Measurements from ENCODE around the gene GOLPH3.
"Not testable (repeated sequence)": the region's sequence is repeated elsewhere in the genome, so short reads cannot be mapped to it uniquely, and the experiment has no call there.

Gene GOLPH3

DNA sequence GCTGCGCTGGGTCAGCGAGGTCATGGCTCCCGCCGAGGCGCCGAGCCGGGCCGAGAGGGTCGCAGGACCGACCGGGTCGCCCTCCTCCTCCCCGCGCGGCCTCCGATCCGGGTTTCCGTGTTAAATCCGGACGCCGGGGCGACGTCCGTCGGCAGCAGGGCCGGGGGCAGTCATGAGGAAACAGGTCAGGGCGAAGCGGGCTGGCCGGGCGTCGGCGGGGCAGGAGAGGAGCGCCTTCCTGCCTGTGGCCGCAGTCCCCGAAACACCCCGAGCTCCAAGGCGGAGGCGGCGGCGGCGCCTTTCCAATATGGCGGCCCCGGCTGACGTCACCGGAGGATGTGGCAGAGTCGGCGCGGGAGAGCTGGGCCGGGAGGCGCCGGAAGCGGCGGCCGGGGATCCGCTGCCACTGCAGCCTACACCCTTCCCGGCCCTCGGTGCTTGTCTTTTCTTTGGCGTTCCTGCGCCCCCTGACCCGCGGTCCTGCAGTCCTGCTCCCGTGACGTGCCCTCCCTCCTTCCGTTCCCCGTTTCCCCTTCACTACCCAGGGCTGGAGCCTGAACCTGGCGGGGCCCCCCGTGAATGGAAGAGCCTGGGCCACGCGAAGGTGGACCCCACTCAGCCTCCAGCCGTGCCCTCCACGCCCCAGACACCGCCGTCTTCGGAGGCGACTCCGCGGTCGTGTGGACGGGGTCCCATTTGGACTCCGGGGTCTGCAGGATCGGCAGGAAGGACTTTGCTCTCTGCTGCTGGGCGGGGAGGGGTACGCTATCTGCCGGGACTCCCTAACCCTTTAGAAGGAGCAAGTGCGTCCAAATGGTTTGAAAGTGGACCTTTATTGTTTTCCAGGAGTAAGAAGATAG is at the start of gene GOLPH3:
TSS of gene GOLPH3 (minus strand) at position 309 of the 860 bp plus-strand sequence. CDS start at position 24, 285 bp downstream.
- peak; percentile 86 to 90 (median 88) for DNase-seq (ENCODE audit: low read depth in 2 of 3, low spot score in 2 of 3)

DNA sequence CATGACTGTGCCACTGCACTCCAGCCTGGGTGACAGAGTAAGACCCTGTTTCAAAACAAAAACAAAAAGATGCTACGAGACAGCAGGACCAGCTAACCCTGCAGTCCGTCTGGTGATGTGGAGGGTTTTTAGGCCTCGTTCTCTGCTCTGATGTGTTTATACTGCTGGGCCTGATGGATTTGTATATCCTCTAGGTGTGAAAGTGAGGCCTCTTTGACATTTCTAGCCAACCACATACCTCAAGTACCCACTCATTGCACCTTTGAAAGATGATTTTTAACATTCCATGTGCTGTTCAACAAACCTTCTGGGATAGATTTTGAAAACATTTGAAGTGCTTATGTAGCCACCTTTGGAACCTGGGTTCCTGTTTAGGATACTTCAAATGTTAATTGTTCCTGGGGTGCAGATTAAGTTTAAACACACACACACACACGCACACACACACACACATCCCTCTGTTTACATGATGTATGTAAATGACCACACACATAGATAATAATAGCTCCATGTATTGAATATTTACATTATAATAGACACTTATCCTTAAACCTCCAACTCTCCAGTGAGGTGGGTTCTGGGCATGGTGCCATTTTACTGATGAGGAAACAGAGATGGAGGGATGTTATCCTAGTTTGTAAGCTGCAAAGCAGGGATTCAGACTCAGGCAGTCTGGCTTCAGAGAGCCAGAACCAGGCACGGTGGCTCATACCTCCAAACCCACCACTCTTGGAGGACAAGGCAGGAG is 48.8 kb upstream of the GOLPH3 start:
- no peak for DNase-seq (ENCODE audit: low read depth in 2 of 3, low spot score in 2 of 3)

DNA sequence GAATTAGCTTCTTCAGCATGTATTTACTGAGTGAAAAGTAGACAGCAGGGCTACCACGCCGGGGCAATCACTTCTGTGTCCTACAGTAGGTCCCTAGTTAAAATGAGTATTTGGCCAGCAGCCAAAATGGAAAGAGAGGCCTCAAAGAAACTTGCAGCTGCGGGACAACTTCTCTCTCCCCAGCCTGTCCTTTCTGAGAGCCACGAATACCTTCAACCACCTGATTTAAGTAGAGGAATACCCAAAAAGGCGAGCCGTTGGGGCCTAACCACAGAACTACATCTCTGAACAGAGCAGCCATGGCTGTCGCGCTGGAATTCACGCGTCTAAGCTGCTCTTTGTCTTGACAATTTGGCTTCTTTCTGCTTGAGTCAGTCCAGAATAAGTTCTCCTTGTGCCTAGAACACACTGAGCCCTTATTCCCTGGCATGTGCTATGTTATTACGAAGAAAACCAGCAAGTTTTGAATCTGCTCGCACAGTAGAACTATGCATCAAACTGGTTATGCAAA is 43.8 kb upstream of the GOLPH3 start:
- DNase-seq (ENCODE audit: low read depth in 2 of 3, low spot score in 2 of 3) = no peak

DNA sequence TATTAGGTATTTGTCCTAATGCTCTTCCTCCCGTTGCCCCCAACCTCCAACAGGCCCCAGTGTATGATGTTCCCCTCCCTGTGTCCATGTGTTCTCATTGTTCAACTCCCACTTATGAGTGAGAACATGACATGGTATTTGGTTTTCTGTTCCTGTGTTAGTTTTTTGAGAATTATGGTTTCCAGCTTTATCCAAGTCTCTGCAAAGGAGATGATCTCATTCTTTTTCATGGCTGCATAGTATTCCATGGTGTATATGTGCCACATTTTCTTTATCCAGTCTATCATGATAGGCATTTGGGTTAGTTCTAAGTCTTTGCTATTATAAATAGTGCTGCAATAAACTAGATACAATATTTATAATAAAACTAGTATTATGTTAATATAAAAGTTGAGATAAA is 40.2 kb upstream of the GOLPH3 start:
- not testable (repeated sequence) for DNase-seq (ENCODE audit: low read depth in 2 of 3, low spot score in 2 of 3)

DNA sequence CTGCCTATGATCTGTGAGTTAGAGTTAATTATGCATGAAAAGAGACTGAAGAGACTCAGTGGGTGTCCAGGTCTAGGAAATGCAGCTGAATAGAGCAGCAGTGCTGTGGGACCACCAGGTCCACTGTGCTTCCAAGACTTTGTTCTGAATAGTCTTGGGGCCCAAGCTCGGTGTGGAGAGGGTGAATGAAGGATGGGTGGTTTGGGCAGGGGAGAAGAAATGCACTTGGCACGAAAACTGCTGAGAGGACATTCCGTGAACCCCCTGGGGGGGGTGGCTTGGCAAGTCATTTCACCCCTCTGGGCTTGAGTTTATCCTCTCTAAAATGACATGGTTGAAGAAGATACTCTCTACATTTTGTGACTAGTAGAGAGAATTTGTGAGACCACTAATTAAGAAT is 36.0 kb upstream of the GOLPH3 start:
- no peak for DNase-seq (ENCODE audit: low read depth in 2 of 3, low spot score in 2 of 3)

DNA sequence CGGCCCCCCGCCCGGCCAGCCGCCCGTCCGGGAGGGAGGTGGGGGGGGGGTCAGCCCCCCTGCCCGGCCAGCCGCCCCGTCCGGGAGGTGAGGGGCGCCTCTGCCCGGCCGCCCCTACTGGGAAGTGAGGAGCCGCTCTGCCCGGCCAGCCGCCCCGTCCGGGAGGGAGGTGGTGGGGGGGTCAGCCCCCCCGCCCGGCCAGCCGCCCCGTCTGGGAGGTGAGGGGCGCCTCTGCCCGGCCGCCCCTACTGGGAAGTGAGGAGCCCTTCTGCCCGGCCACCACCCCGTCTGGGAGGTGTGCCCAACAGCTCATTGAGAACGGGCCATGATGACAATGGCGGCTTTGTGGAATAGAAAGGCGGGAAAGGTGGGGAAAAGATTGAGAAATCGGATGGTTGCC is 34.7 kb upstream of the GOLPH3 start:
- DNase-seq (ENCODE audit: low read depth in 2 of 3, low spot score in 2 of 3) = not testable (repeated sequence)

DNA sequence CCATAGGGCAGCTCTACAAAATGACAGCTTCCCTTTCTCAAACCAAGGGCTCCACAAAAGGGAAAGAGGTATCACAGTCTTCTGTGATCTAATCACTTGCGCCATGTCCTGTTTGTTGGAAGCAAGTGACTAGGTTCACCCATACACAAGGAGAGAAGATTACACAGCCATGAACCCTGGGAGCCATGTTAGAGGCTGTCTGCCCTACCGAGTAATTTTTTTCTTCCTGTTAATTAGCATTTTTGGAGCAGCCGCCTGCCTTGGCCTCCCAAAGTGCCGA is 33.2 kb upstream of the GOLPH3 start:
- no peak for DNase-seq (ENCODE audit: low read depth in 2 of 3, low spot score in 2 of 3)

DNA sequence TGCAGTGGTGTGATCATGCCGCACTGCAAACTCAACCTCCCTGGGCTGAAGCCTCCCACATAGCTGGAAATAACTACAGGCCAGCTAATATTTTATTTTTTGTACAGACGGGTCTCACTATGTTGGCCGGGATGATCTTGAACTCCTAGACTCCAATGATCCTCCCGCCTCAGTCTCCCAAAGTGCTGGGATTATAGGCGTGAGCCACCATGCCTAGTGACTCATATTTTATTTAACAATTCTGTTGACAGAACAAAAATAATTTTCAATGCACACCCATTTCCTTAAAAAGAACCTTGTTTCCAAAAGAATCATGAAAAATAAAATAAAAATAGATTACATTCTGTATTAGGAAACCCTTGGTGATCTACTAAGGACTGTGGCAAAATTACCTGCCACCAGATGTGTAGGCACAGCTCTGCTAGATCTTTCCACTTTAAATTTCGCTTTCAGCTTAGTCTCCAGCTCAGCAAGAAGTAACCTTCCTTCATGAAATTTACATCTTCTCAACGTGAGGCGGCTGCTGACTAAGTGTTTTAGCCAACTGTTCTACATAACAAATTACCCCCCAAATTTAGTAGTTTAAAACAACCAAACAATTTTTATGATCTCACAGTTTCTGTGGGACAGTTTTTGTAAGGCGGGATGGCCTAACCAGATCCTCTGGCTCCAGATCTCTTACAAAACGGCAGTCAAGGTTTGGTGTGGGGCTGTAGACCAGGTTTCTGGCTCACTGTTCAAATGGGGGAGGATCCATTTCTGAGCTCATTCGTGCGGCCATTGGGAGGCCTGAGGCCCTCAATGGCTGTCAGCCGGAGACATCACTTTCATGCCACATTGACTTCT is 32.6 kb upstream of the GOLPH3 start:
- DNase-seq (ENCODE audit: low read depth in 2 of 3, low spot score in 2 of 3) = no peak

DNA sequence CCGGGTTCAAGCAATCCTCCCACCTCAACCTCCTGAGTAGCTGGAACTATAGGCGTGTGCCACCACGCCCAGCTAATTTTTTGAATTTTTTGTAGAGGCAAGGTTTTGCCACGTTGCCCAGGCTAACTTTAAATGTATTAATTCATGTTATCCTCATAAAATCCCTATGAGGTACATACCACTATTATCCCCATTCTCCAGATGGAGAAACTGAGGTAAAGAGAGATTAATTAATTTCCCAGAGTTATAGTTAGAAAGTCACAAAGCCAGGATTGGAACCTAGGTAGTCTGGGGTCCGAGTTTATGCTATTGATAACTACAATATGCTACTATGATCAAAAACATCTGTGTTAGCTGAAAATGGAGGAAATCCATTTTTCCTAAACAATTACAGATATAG is 31.9 kb upstream of the GOLPH3 start:
- DNase-seq (ENCODE audit: low read depth in 2 of 3, low spot score in 2 of 3) = no peak

DNA sequence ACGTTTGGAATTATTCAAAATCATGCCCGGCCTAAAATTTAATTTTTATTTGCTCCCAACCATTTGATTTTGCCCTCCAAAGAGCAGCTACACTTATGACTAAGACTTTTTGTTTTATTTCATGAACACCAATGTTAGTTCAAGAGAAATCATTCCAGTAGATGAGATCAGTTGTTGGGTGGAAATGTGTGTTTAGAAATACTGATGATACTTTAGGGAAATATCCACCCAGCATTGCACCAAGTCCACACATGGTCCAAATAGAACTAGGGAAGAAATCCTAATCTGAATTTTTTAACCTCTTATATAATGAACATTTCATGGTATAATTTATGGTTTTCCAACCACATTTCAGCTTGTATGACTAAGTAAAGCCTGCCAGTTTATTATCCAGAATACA is 28.3 kb upstream of the GOLPH3 start:
- DNase-seq (ENCODE audit: low read depth in 2 of 3, low spot score in 2 of 3) = no peak

DNA sequence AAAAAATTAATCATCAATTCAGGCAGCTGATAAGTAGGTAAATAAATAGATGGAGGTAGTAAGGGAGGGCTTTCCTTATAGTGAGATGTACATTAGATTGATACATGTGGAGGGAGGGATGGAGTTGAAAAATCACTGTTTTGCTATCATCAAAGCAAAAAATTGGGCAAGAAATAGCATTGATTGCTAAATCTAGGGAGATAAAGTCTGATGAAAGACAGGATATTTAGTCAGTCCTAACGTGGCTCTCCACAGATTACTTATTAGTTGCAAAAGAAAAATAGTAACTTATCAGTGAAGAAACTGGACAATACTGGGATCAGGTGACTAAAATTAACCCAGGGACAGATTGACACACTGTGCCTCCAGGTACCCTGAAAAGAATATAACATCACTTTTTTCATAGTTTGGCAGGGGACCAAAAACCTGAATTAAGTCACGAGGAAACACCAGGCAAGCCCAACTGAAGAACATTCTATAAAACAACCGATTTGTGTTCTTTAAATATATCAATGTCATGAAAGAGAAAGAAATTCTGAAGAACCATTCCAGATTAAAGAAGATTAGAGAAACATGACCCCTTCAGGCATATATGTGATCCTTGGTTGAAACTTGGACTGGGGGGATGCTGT is 27.1 kb upstream of the GOLPH3 start:
- no peak for DNase-seq (ENCODE audit: low read depth in 2 of 3, low spot score in 2 of 3)

DNA sequence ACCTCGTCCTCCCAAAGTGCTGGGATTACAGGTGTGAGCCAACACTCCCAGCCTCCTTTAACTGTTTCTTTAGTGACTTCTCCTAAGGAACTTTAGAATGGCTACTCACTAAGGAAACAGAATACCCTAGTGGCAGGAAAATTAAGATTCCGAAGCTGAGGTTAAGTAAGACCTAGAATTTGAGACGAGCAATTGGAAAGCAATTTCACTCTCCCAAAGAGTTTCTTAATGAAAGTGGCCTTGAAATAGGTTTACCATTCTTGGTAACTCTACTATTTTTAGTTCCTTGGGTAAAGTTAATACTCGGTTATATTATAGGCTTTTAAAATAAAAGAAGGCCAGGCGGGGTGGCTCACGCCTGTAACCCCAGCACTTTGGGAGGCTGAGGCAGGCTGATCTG is 22.9 kb upstream of the GOLPH3 start:
- DNase-seq (ENCODE audit: low read depth in 2 of 3, low spot score in 2 of 3) = no peak

DNA sequence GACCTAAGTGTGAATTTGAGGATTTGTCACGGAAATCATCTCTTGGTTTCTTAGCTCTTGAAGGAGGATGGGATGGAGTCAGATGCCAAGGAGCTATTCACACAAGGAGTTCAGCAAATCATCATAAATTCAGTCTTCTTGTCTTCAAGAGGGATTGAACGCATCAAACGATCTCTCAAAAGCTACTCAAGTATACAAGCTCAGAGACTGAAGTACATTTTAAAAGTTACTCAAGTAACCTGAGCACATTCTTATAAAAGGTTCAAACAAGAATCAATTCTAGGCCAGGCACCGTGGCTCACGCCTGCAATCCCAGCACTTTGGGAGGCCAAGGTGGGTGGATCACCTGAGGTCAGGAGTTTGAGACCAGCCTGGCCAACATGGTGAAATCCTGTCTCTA is 21.1 kb upstream of the GOLPH3 start:
- no peak for DNase-seq (ENCODE audit: low read depth in 2 of 3, low spot score in 2 of 3)

DNA sequence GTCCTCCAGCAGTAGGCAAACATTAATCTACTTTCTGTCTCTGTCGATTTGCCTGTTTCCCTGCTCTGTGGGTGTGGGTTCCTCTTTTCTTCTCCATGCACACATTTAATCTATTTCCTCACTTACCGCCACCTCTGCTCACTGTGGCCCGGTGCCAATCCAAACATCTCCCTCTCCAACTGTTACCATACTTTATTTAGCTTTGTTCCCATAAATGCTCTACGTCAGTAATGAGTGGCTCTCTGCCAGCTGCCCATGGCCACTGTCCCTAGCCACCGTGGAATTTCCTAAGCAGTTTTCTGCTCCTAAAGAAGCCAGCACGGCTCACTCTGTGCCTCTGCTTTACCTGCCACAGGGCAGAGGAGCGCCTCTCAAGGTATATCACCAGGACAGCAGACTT is 19.5 kb upstream of the GOLPH3 start:
- no peak for DNase-seq (ENCODE audit: low read depth in 2 of 3, low spot score in 2 of 3)

DNA sequence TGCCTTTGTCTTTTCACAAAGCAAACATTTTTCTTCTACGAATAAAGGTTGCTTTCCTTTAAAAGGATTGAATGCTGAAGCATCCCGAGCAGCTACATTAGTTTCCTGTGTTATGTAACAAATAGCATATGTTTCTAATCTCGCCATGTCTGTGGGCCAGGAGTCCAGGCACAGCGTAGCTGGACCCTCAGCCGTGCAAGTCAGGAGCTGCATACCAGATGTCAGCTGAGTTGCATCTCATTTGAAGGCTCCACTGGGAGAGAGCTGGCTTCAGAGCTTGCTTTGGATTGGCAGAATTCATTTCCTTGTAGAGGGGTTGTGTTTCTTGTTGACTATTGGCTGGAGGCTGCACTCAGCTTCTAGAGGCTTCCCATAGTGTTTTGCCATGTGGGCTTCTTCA is 16.0 kb upstream of the GOLPH3 start:
- no peak for DNase-seq (ENCODE audit: low read depth in 2 of 3, low spot score in 2 of 3)

DNA sequence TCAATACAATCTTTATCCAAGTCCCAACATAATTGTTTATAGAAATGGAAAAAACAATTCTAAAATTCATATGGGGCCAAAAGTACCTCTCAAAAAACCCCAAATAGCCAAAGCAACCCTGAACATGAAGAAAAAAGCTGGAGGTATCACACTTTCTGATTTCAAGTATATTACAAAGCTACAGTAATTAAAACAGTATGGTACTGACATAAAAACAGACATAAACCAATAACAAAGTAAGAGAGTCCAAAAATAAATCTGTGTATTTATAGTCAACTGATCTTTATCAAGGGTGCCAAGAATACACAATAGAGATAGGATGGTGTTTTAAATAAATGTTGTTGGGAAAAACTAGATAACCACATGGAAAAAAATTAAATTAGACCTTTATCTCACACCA is 13.6 kb upstream of the GOLPH3 start:
- DNase-seq (ENCODE audit: low read depth in 2 of 3, low spot score in 2 of 3) = no peak

DNA sequence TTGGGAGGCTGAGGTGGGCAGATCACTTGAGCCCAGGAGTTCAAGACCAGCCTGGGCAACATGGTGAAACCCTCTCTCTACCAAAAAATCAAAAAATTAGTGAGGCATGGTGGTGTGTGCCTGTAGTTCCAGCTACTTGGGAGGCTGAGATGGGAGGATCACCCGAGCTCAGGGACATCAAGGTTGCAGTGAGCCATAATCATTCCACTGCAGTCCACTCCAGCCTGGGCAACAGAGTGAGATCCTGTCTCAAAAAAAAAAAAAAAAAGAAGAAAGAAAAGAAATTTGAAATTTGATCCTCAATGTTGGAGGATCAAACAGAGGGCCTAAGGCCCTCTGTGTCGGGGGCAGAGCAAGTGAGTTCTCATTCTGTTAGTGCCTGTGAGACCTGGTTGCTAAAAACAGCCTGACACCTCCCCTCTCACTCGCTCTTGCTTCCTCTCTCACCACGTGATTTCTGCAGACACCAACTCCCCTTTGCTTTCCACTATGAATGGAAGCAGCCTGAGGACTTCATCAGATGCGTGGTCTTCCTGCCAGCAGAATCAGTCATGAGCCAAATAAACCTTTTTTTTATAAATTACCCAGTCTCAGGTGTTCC is 8.4 kb upstream of the GOLPH3 start:
- DNase-seq (ENCODE audit: low read depth in 2 of 3, low spot score in 2 of 3) = no peak

DNA sequence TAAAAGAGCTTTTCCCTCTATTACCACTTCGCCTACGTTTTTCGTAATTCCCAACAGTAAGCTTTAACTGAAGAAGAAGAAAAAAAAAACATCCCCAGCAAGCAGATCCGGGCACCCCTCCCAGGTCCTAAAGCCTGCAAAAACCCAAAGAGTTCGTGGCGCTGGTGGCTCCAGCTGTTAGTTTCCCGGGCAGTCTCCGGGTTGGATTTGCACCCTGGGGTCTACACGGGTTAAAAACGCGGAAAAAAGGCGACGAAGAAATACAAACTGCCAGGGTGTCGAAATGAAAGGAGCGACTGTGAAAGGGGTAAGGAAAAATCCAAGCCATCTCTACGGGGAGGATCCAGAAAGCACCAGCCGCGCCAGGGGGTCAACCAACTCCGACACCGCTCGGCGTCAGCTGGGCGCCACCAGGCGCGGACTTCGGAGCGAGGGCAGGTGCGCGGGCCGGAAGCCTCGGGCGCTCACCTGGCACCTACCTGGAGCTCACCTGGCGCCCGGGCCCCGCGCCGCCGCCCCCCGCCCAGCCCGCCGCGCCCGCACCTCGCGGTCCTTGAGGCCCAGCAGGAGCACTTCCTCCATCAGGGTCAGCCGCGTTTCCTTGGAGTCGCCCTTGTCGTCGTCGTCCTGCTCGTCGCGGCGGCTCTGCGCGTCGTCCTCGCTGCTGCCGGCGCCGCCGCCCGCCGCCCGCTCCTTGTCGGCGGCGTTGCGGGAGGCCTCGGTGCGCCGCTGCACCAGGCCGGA is 680 bp downstream of the GOLPH3 start:
- DNase-seq (ENCODE audit: low read depth in 2 of 3, low spot score in 2 of 3) = peak in 2 of 3 experiments; percentile 14 to 33

DNA sequence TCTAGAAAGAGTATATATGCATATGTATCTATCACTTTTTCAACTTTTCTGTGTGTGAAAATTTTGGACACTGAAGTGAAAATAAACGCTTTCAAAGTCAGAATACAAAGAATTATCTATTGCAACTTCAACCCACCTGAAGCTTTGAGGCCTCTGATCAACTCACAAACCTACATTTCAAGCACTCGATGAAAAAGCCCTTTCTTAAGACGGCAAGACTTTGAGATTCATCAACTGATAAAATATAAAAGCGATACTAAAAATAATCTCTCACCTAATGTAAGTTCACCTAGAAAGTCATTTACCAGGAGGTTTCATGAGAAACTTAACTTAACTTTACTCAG is 1.2 kb downstream of the GOLPH3 start:
- DNase-seq (ENCODE audit: low read depth in 2 of 3, low spot score in 2 of 3) = no peak
